CD4-positive, alpha-beta T cell treated with Interleukin-2 at 100 ng/mL for 4 hours (primary cell): Measurements from ENCODE around the gene SERPINA5.

Experiments used
- DNase-seq: peaks from one replicate; pipeline ENCODE4 v3.0.0-alpha.2; 2020; ENCODE audit warnings: low spot score

SERPINA5 gene, protein sequence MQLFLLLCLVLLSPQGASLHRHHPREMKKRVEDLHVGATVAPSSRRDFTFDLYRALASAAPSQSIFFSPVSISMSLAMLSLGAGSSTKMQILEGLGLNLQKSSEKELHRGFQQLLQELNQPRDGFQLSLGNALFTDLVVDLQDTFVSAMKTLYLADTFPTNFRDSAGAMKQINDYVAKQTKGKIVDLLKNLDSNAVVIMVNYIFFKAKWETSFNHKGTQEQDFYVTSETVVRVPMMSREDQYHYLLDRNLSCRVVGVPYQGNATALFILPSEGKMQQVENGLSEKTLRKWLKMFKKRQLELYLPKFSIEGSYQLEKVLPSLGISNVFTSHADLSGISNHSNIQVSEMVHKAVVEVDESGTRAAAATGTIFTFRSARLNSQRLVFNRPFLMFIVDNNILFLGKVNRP

DNA sequence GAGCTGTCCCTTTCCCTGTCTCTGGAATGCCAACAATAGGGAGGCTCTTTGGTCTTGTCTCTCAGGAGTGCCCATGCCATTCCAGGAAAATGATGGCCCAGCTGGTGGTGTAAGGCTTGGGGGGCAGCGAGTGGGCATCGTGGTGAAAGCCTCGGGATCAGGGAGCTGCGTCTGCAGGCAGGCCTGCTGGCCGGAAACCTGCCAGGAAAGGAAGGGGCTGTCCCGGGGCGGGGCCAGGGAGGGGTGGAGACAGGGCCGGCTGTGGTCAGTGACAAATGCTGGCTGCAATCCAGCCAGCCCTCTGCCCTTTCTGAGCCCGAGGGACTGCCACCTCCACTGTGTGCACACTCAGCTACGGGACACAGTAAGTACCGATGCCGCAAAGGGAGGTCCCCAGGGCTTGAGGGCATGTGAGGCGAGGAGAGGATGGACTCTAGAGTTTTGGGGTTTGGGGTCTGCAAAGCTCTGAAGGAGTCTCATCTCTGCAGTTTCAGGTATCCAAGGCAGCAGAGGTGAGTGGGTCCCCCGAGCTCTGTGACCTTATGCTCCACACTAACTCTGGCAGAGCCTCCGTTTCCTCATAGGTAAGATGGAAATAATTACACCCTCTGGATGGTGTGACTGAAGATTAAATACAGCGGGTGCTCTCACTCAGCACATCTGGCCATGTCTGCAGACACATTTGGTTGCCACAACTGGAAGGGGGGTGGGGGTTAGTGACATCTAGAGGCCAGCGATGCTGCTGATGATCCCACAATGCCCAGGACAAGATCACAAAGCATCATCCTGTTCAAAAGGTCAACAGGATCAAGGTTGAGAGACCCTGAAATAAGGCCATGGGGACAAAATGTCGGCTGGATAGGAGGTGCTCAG is at the start of gene SERPINA5:
TSS of gene SERPINA5 (plus strand) at position 300 of the 873 bp plus-strand sequence. CDS start 5,937 bp downstream, outside the sequence.
- no peak for DNase-seq

DNA sequence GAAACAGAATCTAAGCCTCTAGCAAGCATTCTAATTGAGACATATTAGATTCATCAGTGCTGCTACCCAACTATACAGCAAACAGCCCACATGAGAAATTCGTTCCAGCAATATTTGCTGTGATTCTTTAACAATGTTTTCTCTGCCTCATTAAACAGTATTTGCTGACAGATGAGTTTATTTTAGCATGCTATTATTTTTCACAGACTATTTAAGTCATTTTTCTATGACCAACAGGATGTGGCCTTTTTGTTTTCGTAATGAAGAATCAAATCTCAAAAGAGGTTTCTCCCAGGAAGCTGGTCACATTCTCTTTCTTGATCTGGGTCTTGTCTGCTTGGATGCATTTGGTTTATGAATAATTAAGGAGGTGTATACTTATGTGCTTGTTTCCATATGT is 48.8 kb upstream of the SERPINA5 start:
- DNase-seq: no peak

DNA sequence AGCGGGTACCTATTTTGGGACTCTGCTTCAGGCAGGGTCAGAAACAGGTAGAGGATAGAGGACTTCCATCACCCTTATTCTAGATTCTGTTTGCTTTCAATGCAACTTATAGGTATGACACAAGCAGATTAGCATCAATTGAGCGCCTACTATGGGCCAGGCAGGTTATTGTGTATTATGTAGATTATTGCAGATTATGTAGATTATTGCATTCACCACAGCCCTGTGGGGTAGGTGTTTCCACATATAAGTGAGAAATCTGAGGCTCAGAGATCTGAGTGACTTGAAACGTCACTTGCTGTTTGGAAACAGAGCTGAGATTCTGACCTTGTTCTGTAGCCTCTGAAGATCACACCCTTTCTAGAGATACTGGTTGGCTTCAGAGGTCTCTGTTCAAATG is 45.7 kb upstream of the SERPINA5 start:
- DNase-seq: no peak

DNA sequence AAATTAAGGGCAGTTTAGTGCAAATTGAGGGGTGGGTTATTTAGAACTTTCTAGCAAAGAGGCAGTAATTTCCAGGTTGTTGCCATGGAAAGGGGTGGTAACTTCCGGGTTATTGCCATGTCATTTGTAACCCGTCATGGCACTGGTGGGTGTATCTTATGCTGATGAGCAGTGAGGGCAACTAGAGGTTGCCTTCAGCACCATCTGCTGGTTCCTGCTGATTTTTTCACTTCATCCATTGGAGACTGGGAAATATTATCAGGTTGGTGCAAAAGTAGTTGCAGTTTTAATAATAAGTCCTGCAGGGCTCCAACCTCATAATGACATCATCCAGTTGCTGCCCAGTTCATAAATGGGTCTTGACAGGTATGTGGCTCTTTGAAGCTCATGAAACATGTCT is 44.4 kb upstream of the SERPINA5 start:
- no peak for DNase-seq

GRCh38 chr14:94538070-94538740 is 43.0 kb upstream of the SERPINA5 start:
- DNase-seq: no peak

GRCh38 chr14:94539181-94539580 is 42.0 kb upstream of the SERPINA5 start:
- DNase-seq: no peak

GRCh38 chr14:94540031-94540794 is 41.0 kb upstream of the SERPINA5 start:
- no peak for DNase-seq

GRCh38 chr14:94541234-94541975 is 39.8 kb upstream of the SERPINA5 start:
- DNase-seq: no peak

DNA sequence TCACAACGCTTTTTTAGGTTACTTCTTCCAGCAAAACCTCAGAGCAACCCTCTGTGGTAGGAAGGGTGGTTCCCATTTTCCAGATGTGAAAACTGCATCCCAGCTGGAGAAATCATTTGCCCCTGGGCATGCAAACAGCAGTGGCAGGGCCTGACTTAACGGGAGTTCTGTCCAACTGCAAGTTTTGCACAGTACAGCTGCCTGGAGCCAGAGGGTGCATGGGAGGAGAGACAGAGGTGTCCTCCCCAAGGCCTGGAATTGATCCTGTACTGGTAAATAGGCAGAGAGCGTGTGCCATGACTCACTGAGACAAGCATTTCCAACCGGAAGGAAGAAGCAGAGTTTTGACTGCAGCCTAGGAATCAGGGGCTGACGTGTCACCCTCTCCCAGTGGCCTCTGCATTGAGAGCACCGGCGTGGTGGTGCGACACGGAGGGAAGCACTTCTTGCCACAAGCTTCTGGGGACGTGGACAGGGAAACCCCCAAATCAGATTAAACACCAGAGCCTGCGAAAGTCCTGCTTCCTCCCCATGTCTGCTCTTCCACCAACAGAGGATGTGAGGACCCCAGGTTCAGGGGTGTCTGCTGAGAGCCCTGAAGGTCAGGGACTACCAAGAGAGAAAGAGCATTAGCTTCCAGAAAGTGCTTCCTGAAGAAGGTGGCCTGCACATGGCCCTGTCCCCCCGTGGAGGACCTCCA is 39.0 kb upstream of the SERPINA5 start:
- DNase-seq: no peak

DNA sequence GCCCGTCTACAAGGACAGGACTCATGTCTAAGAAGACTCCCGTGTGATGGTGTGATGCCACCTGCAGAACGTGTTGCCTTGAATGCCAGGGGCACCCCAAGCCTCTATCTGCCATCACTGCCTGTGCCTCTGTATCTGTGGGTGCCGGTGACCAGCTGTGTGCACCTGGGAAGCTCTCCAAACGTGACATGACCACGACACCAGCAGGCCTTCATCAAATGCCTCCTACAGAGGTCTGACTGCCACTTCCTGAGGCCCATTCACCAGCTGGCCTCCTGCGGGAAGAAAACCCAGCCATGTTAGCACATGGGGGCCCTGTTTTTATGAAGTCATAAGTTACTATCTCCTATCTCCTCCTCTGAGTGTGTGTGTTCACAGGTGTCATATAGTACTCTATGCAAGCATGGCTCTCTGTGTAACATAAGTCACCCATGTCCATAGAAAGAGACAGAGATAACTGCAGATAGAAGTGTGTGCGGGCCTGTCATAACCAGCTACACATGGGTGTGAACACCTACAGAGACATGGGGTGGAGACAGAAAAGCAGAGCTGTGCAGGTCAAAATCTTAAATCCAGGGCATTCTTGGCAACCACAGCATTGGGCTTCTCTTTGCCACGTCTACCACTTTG is 38.3 kb upstream of the SERPINA5 start:
- DNase-seq: no peak

GRCh38 chr14:94543449-94544124 is 37.6 kb upstream of the SERPINA5 start:
- DNase-seq: no peak

GRCh38 chr14:94544726-94545125 is 36.5 kb upstream of the SERPINA5 start:
- no peak for DNase-seq

DNA sequence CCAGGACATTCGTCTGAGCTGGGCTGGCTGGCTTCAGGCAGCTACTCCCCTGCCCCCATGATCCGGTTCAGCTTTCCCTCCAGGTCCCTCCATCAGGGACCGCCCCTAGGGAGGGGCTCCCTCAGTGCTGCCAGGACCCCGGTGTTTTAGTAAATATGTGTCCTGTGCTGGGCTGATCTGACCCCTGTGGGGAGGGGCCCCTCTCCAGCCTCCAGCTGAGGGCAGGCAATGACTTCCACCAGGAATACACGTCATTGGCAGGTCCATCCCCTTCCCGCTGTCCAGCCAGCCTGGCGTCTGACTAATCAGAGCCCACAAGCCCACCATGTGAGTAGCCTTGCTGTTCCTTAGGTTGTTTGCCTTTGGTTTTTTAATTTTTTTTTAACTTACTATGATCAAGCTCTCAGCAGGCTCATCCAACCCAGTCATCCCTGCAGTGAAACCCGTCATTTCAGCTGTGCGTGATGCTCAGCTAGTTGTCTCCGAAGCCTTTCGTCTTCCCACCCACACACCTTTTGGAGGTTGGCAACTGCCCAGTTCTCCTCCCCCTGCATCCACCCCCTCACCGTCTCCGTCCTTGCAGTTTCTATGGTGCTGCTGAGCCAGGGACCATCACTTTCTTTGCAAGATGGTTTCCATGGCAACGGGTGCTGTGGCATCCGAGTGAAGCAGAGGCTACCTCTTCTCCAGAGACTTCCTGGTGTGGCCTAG is 35.9 kb upstream of the SERPINA5 start:
- no peak for DNase-seq

- no peak for DNase-seq
Measured at GRCh38 chr14:94547151-94547680, 34.0 kb upstream of the SERPINA5 start.

GRCh38 chr14:94547726-94548125 is 33.5 kb upstream of the SERPINA5 start:
- no peak for DNase-seq

GRCh38 chr14:94548131-94548998 is 32.9 kb upstream of the SERPINA5 start:
- no peak for DNase-seq
